K562 (cell line): ENCODE data around the gene ABCC12. TPM values are rescaled to one million over a fixed set of nuclear protein-coding genes. Genes with fewer than 3 reads are reported as not detected.

Experiments
- C11orf30 ChIP-seq: fragments of 450-650 bp; IDR thresholded peaks from 2 replicates; pipeline ENCODE4 v1.6.1; 2016; ENCODE audit warnings: low read depth, mild to moderate bottlenecking
- CHD4 ChIP-seq: fragments of 200-600 bp; sonication (generic); IDR thresholded peaks from 3 replicates; pipeline ENCODE4 v1.6.1; 2012; ENCODE audit warnings: low read depth, mild to moderate bottlenecking, mixed read lengths, low read length, inconsistent platforms; ENCODE audit not compliant: insufficient read depth, insufficient replicate concordance, poor library complexity, severe bottlenecking
- COPS2 ChIP-seq: fragments of 450-650 bp; conservative IDR thresholded peaks from 2 replicates; pipeline ENCODE4 v1.6.1; 2016; ENCODE audit warnings: mild to moderate bottlenecking, moderate library complexity
- CREB5 ChIP-seq: fragments of 250-450 bp; sonication (Bioruptor Pico); IDR thresholded peaks from 2 replicates; pipeline ENCODE4 v1.5.0; 2020; ENCODE audit warnings: mild to moderate bottlenecking
- CTCF ChIP-seq, 3 experiments: IDR thresholded peaks in 2 of 3; conservative IDR thresholded peaks in 1 of 3; 2 replicates each; pipeline ENCODE4 v1.5.1; 2011 to 2012; ENCODE audit warnings: low read length in 3 of 3, mild to moderate bottlenecking in 3 of 3, control low read depth in 2 of 3, improper control_type of control experiment in 1 of 3, inconsistent platforms in 1 of 3, low read depth in 1 of 3, mixed read lengths in 1 of 3, moderate library complexity in 1 of 3; ENCODE audit not compliant: insufficient read depth in 2 of 3
- CXXC5 ChIP-seq: fragments of 250-450 bp; sonication (Bioruptor Pico); IDR thresholded peaks from 2 replicates; pipeline ENCODE4 v1.8.0; 2022; ENCODE audit warnings: inconsistent platforms, mild to moderate bottlenecking, moderate library complexity
- EGR1 ChIP-seq: fragments of 450-650 bp; conservative IDR thresholded peaks from 2 replicates; pipeline ENCODE4 v1.6.1; 2017; ENCODE audit warnings: mild to moderate bottlenecking
- ERF ChIP-seq: fragments of 450-650 bp; formaldehyde crosslinking; IDR thresholded peaks from 2 replicates; pipeline ENCODE4 v1.4.0; 2020; ENCODE audit warnings: mild to moderate bottlenecking, mixed read lengths
- FOXP1 ChIP-seq: sonication (generic); formaldehyde crosslinking; IDR thresholded peaks from 2 replicates; pipeline ENCODE4 v1.8.0; 2022; ENCODE audit warnings: mild to moderate bottlenecking, missing genetic modification reagents
- GABPB2 ChIP-seq: fragments of 250-450 bp; sonication (Bioruptor Pico); conservative IDR thresholded peaks from 2 replicates; pipeline ENCODE4 v1.5.1; 2021; ENCODE audit warnings: mild to moderate bottlenecking
- HMBOX1 ChIP-seq: sonication (generic); IDR thresholded peaks from 2 replicates; pipeline ENCODE4 v1.6.1; 2016
- IRF9 ChIP-seq: fragments of 450-650 bp; IDR thresholded peaks from 2 replicates; pipeline ENCODE4 v1.6.1; 2016; ENCODE audit warnings: missing biosample characterization, missing genetic modification characterization
- JUN ChIP-seq, 2 experiments: sonication (generic) in 1 of 2; formaldehyde crosslinking in 1 of 2; IDR thresholded peaks; 2 replicates each; pipeline versions ENCODE4 v1.6.1 to v1.8.0; 2012 to 2022; ENCODE audit warnings: borderline replicate concordance in 2 of 2, mild to moderate bottlenecking in 2 of 2, improper control_type of control experiment in 1 of 2, low read depth in 1 of 2, low read length in 1 of 2, missing genetic modification reagents in 1 of 2
- JUNB ChIP-seq: fragments of 450-650 bp; formaldehyde crosslinking; conservative IDR thresholded peaks from 2 replicates; pipeline ENCODE4 v1.4.0; 2020; ENCODE audit warnings: mild to moderate bottlenecking
- NFE2 ChIP-seq: IDR thresholded peaks from 2 replicates; pipeline ENCODE4 v1.6.1; 2014; ENCODE audit warnings: antibody characterized with exemption, low read depth
- NFIC ChIP-seq: fragments of 450-650 bp; IDR thresholded peaks from 2 replicates; pipeline ENCODE4 v1.6.1; 2017; ENCODE audit warnings: mild to moderate bottlenecking, inconsistent platforms
- NFIX ChIP-seq: fragments of 250-450 bp; sonication (Bioruptor Pico); IDR thresholded peaks from 2 replicates; pipeline ENCODE4 v1.4.0; 2020; ENCODE audit warnings: low read depth, mild to moderate bottlenecking, moderate library complexity
- PCBP2 ChIP-seq: fragments of 200-400 bp; formaldehyde crosslinking; IDR thresholded peaks from 2 replicates; pipeline ENCODE4 v1.6.1; 2018; ENCODE audit warnings: low read length, low read depth, mild to moderate bottlenecking, moderate library complexity; ENCODE audit not compliant: poor library complexity, severe bottlenecking
- PHF21A ChIP-seq: fragments of 450-650 bp; IDR thresholded peaks from 2 replicates; pipeline ENCODE4 v1.6.1; 2017; ENCODE audit warnings: low read depth, borderline replicate concordance
- PTBP1 ChIP-seq: fragments of 200-400 bp; formaldehyde crosslinking; IDR thresholded peaks from 2 replicates; pipeline ENCODE4 v1.6.1; 2017; ENCODE audit warnings: low read depth, low read length
- TAF15 ChIP-seq: fragments of 200-400 bp; formaldehyde crosslinking; IDR thresholded peaks from 2 replicates; pipeline ENCODE4 v1.6.1; 2017; ENCODE audit warnings: mild to moderate bottlenecking, low read depth, low read length, moderate library complexity
- TCF7 ChIP-seq: sonication (generic); IDR thresholded peaks from 2 replicates; pipeline ENCODE4 v1.6.1; 2016; ENCODE audit warnings: antibody characterized with exemption, borderline replicate concordance
- ZNF316 ChIP-seq: fragments of 450-650 bp; IDR thresholded peaks from 2 replicates; pipeline ENCODE4 v1.6.1; 2016
- ZNF561 ChIP-seq: fragments of 450-650 bp; formaldehyde crosslinking; conservative IDR thresholded peaks from 2 replicates; pipeline ENCODE4 v1.4.0; 2020; ENCODE audit warnings: mild to moderate bottlenecking, moderate library complexity
- ZNF717 ChIP-seq: fragments of 250-450 bp; sonication (Bioruptor Pico); IDR thresholded peaks from 2 replicates; pipeline ENCODE4 v1.5.0; 2021
- polyA plus RNA-seq, 8 experiments: library from polyadenylated mRNA; depleted of rRNA in 4 of 8; stranded (reverse) in 5 of 8; unstranded in 3 of 8; fragments of >200 nt; fragmentation: Nextera tagmentation in 2 of 8; fragmentation: Illumina TruSeq in 1 of 8; extraction: Ambion mirVana in 2 of 8; extraction: Trizol in 1 of 8; gene quantifications; 2 replicates each; pipeline versions ENCODE4 v1.2.1 to v1.2.3, GENCODE V29; 2011 to 2014; ENCODE audit warnings: inconsistent platforms in 1 of 8, missing spikeins in 1 of 8
- total RNA-seq, 7 experiments: library from RNA; depleted of rRNA in 6 of 7; stranded (reverse); fragments of >200 nt in 6 of 7; fragmentation: Illumina TruSeq in 2 of 7; extraction: Trizol in 2 of 7; gene quantifications; 2 replicates each; pipeline versions ENCODE4 v1.2.1 to v1.2.3, GENCODE V29; 2011 to 2021; ENCODE audit warnings: low replicate concordance in 1 of 7

Gene ABCC12
- total and polyA plus RNA-seq, 9 of the 15 experiments (the other 6 are each of a cell fraction or from before 2014, with no cell fraction given), result not detected

GRCh38 chr16:48123104-48123788 lies 32.5 kb downstream of the ABCC12 start (continued):
- TF ChIP-seq IRF9 (tag) (no peak), NFE2 (peak; percentile 96), CXXC5 (CRISPR knock-in tag) (no peak), JUN (IDR thresholded peaks at IDR 0.05; ENCODE audit: borderline replicate concordance, low read depth, low read length) (peak; percentile 92), JUN (CRISPR knock-in tag; IDR thresholded peaks at IDR 0.05; ENCODE audit: borderline replicate concordance) (no peak), TAF15 (no peak), EGR1 (peak; percentile 95), COPS2 (no peak), TCF7 (no peak), ZNF561 (CRISPR knock-in tag) (no peak), NFIX (CRISPR knock-in tag) (no peak), PHF21A (no peak), GABPB2 (CRISPR knock-in tag) (no peak), CREB5 (CRISPR knock-in tag) (no peak), CTCF (IDR thresholded peaks at IDR 0.05 in 2 of 3, conservative IDR thresholded peaks at IDR 0.05 in 1 of 3; ENCODE audit: insufficient read depth in 2 of 3, low read depth in 1 of 3, low read length in 3 of 3) (no peak), PCBP2 (no peak), ERF (CRISPR knock-in tag) (no peak), PTBP1 (no peak), HMBOX1 (no peak), JUNB (CRISPR knock-in tag) (0 out of 2 replicates have a peak, but pooled peaks have one; percentile 26), ZNF717 (CRISPR knock-in tag) (no peak), NFIC (peak; percentile 40; the same call in 1 of the 2 replicates), ZNF316 (peak; percentile 99), CHD4 (no peak), FOXP1 (CRISPR knock-in tag) (no peak), C11orf30 (peak; percentile 98)
